GM12892 (cell line): ENCODE results near the gene SSBP3.

Source experiments
- POLR2A ChIP-seq: IDR thresholded peaks from 2 replicates; pipeline ENCODE4 v1.6.1; 2011; ENCODE audit warnings: low read depth, low read length, control low read depth
- POLR2AphosphoS5 ChIP-seq: IDR thresholded peaks from 2 replicates; pipeline ENCODE4 v1.6.1; 2011; ENCODE audit warnings: low read depth, low read length, control low read depth

GRCh38 chr1:54234284-54234683 is 171.9 kb downstream of the SSBP3 start:
- no peak for TF ChIP-seq POLR2AphosphoS5
- no peak for TF ChIP-seq POLR2A
